A673 (cell line): ENCODE measurements around the gene MEAF6.

Experiments used
- CTCF ChIP-seq: fragments of 300-800, 200-600 bp; sonication (generic); conservative IDR thresholded peaks from 2 replicates; pipeline ENCODE4 v1.5.1; 2017; ENCODE audit warnings: low read depth, mild to moderate bottlenecking, antibody characterized with exemption, low read length, moderate library complexity, mixed read lengths
- EZH2 ChIP-seq: fragments of 200-600 bp; sonication (generic); IDR thresholded peaks from 2 replicates; pipeline ENCODE4 v1.6.1; 2017; ENCODE audit warnings: borderline replicate concordance, low read depth, mild to moderate bottlenecking, mixed read lengths, antibody characterized with exemption, low read length; ENCODE audit not compliant: poor library complexity, severe bottlenecking

GRCh38 chr1:37474046-37474696 lies 40.4 kb downstream of the MEAF6 start, which contains the start of gene ZC3H12A:
- TF ChIP-seq EZH2 (no peak), CTCF (no peak)
